H1 (cell line): ENCODE results near the gene EEF2K. TPM values are rescaled to one million over a fixed set of nuclear protein-coding genes. Genes with fewer than 3 reads are reported as not detected.

ENCODE experiments used
- CTCF ChIA-PET: fragments of 300-600 bp; sonication (Branson Sonifier 250); formaldehyde crosslinking; loops from one replicate; lab custom pipeline; 2021; ENCODE audit not compliant: partially characterized antibody; lab: Charles Lee
- POLR2A ChIA-PET: fragments of 300-600 bp; sonication (Branson Sonifier 250); formaldehyde crosslinking; loops from one replicate; lab custom pipeline; 2021; ENCODE audit warnings: inconsistent platforms; ENCODE audit not compliant: partially characterized antibody; lab: Charles Lee
- DNase-seq, 2 experiments: peaks; one replicate each; pipeline versions ENCODE4 v3.0.0 to v3.0.0-alpha.2; 2010 to 2022; ENCODE audit warnings: low spot score in 2 of 2, low read depth in 1 of 2, mixed read lengths in 1 of 2
- FAIRE-seq: peaks from 2 replicates; lab custom pipeline; 2011; peaks lifted over from hg19 to GRCh38; lab: Jason Lieb, UNC
- H2AFZ ChIP-seq: 2 replicates; pipeline ENCODE4 v1.8.1; 2012; ENCODE audit warnings: low read length, inconsistent platforms
- H2AK5ac ChIP-seq: 2 replicates; pipeline ENCODE4 v1.6.1; 2013; ENCODE audit warnings: low read depth, low read length
- H2BK120ac ChIP-seq: replicated peaks from 2 replicates; pipeline ENCODE3; 2013; ENCODE audit warnings: low read depth, low read length, inconsistent platforms
- H2BK12ac ChIP-seq: 2 replicates; pipeline ENCODE4 v1.6.1; 2013; ENCODE audit warnings: low read depth, low read length
- H2BK15ac ChIP-seq: 2 replicates; pipeline ENCODE4 v1.6.1; 2013; ENCODE audit warnings: low read length
- H2BK20ac ChIP-seq: 2 replicates; pipeline ENCODE4 v1.6.1; 2013; ENCODE audit warnings: low read length
- H2BK5ac ChIP-seq: 2 replicates; pipeline ENCODE4 v1.6.1; 2013; ENCODE audit warnings: low read depth, low read length
- H3K14ac ChIP-seq: 2 replicates; pipeline ENCODE4 v1.6.1; 2013; ENCODE audit warnings: inconsistent platforms; ENCODE audit not compliant: insufficient read length
- H3K18ac ChIP-seq: 2 replicates; pipeline ENCODE4 v1.6.1; 2013; ENCODE audit warnings: low read length; ENCODE audit errors: extremely low read depth
- H3K23ac ChIP-seq: 2 replicates; pipeline ENCODE4 v1.6.1; 2013; ENCODE audit warnings: inconsistent platforms; ENCODE audit not compliant: insufficient read length
- H3K23me2 ChIP-seq: 2 replicates; pipeline ENCODE4 v1.6.1; 2013; ENCODE audit warnings: low read depth, low read length
- H3K27ac ChIP-seq: 2 replicates; pipeline ENCODE4 v1.6.1; 2011; ENCODE audit warnings: low read depth, low read length, inconsistent platforms
- H3K27me3 ChIP-seq, 4 experiments: replicated peaks in 1 of 4; 1 replicate in 1 of 4; 2 replicates in 3 of 4; pipeline versions ENCODE4 v1.6.1 to v1.8.1; 2011 to 2013; ENCODE audit warnings: low read length in 3 of 4, mild to moderate bottlenecking in 3 of 4, inconsistent platforms in 2 of 4, mixed read lengths in 2 of 4, moderate library complexity in 1 of 4; ENCODE audit not compliant: control insufficient read depth in 3 of 4, insufficient read depth in 3 of 4; ENCODE audit errors: extremely low read depth in 1 of 4
- H3K36me3 ChIP-seq, 4 experiments: 2 replicates each; pipeline versions ENCODE4 v1.6.1 to v1.8.1; 2011 to 2013; ENCODE audit warnings: mild to moderate bottlenecking in 4 of 4, low read length in 3 of 4, moderate library complexity in 2 of 4, control low read depth in 1 of 4, inconsistent platforms in 1 of 4; ENCODE audit not compliant: insufficient read depth in 4 of 4, control insufficient read depth in 2 of 4
- H3K4ac ChIP-seq: replicated peaks from 2 replicates; pipeline ENCODE3; 2013; ENCODE audit warnings: low read length, low read depth, mixed read lengths, inconsistent platforms; ENCODE audit not compliant: insufficient read length
- H3K4me1 ChIP-seq, 4 experiments: replicated peaks in 1 of 4; 1 replicate in 1 of 4; 2 replicates in 3 of 4; pipeline versions ENCODE4 v1.6.1 to v1.8.1; 2011 to 2013; ENCODE audit warnings: low read length in 3 of 4, inconsistent platforms in 2 of 4, mixed read lengths in 1 of 4; ENCODE audit not compliant: insufficient read depth in 4 of 4, control insufficient read depth in 3 of 4
- H3K4me2 ChIP-seq, 2 experiments: 2 replicates each; pipeline versions ENCODE4 v1.6.1 to v1.8.1; 2011 to 2013; ENCODE audit warnings: low read depth in 2 of 2, low read length in 2 of 2, control low read depth in 1 of 2, inconsistent platforms in 1 of 2, mild to moderate bottlenecking in 1 of 2; ENCODE audit not compliant: insufficient read depth in 1 of 2
- H3K4me3 ChIP-seq, 4 experiments: fragments of 200-600, 300-600 bp in 1 of 4; sonication (generic), shearing (Covaris generic), sonication (Bioruptor Twin) in 1 of 4; 2 replicates each; pipeline versions ENCODE4 v1.5.1 to v1.8.1; 2011 to 2016; ENCODE audit warnings: low read length in 4 of 4, low read depth in 3 of 4, control low read depth in 2 of 4, inconsistent platforms in 2 of 4, mild to moderate bottlenecking in 2 of 4, mixed read lengths in 1 of 4, moderate library complexity in 1 of 4; ENCODE audit not compliant: insufficient read depth in 2 of 4; ENCODE audit errors: extremely low read depth in 1 of 4
- H3K56ac ChIP-seq: replicated peaks from 2 replicates; pipeline ENCODE3; 2013; ENCODE audit warnings: low read depth, mild to moderate bottlenecking, mixed read lengths, low read length, inconsistent platforms; ENCODE audit not compliant: insufficient read length
- H3K79me1 ChIP-seq: 2 replicates; pipeline ENCODE4 v1.6.1; 2013; ENCODE audit warnings: low read depth, low read length, control low read depth
- H3K79me2 ChIP-seq, 2 experiments: 2 replicates each; pipeline versions ENCODE4 v1.6.1 to v1.8.1; 2012 to 2013; ENCODE audit warnings: low read length in 2 of 2, mild to moderate bottlenecking in 2 of 2, inconsistent platforms in 1 of 2; ENCODE audit not compliant: insufficient read depth in 2 of 2, control insufficient read depth in 1 of 2
- H3K9ac ChIP-seq, 4 experiments: replicated peaks in 1 of 4; 1 replicate in 1 of 4; 2 replicates in 3 of 4; pipeline versions ENCODE4 v1.6.1 to v1.8.1; 2011 to 2013; ENCODE audit warnings: low read depth in 3 of 4, low read length in 3 of 4, control low read depth in 2 of 4, mild to moderate bottlenecking in 2 of 4, moderate library complexity in 2 of 4, inconsistent platforms in 1 of 4; ENCODE audit errors: extremely low read depth in 1 of 4
- H3K9me3 ChIP-seq, 2 experiments: 2 replicates each; pipeline versions ENCODE4 v1.6.1 to v1.8.1; 2012 to 2013; ENCODE audit warnings: mild to moderate bottlenecking in 2 of 2, moderate library complexity in 2 of 2, control low read depth in 1 of 2, inconsistent platforms in 1 of 2, low read depth in 1 of 2, low read length in 1 of 2, mixed read lengths in 1 of 2; ENCODE audit not compliant: insufficient read depth in 2 of 2
- H4K20me1 ChIP-seq, 2 experiments: replicated peaks in 1 of 2; 2 replicates each; pipeline versions ENCODE3 to v1.8.1; 2011 to 2013; ENCODE audit warnings: inconsistent platforms in 2 of 2, low read length in 2 of 2, mild to moderate bottlenecking in 1 of 2; ENCODE audit not compliant: insufficient read depth in 2 of 2, control insufficient read depth in 1 of 2
- H4K5ac ChIP-seq: 2 replicates; pipeline ENCODE4 v1.6.1; 2013; ENCODE audit warnings: low read length, low read depth, mixed read lengths, inconsistent platforms; ENCODE audit not compliant: insufficient read length
- H4K8ac ChIP-seq: 2 replicates; pipeline ENCODE4 v1.8.0; 2013; ENCODE audit warnings: mild to moderate bottlenecking, moderate library complexity, low read length, inconsistent platforms; ENCODE audit not compliant: insufficient read depth; ENCODE audit errors: extremely low read depth
- H4K91ac ChIP-seq: replicated peaks from 2 replicates; pipeline ENCODE3; 2013; ENCODE audit warnings: low read length, mixed read lengths, inconsistent platforms; ENCODE audit not compliant: insufficient read length
- CBX5 ChIP-seq: fragments of 300-800, 300-1000 bp; sonication (generic); IDR thresholded peaks from 2 replicates; pipeline ENCODE4 v1.7.1; 2016; ENCODE audit warnings: antibody characterized with exemption, low read length, low read depth
- FOSL1 ChIP-seq: IDR thresholded peaks from 2 replicates; pipeline ENCODE4 v1.6.1; 2011; ENCODE audit warnings: mild to moderate bottlenecking, low read depth, low read length, moderate library complexity; ENCODE audit not compliant: insufficient read depth
- MAFK ChIP-seq: IDR thresholded peaks from 2 replicates; pipeline ENCODE4 v1.6.1; 2012; ENCODE audit warnings: low read depth, mild to moderate bottlenecking, improper control_type of control experiment, low read length
- WGBS, 2 experiments: shearing (Covaris generic) in 1 of 2; methylation state at CpG; one replicate each; pipeline versions ENCODE4 v1.1.6 to v1.1.7; 2013 to 2015; ENCODE audit warnings: low lambda C conversion rate in 2 of 2, mixed read lengths in 2 of 2, inconsistent platforms in 1 of 2, low coverage in 1 of 2, missing lambda C conversion rate in 1 of 2; ENCODE audit not compliant: insufficient replicate concordance in 2 of 2, insufficient coverage in 1 of 2, insufficient read length in 1 of 2; ENCODE audit errors: extremely low coverage in 1 of 2, missing lambda C conversion rate in 1 of 2; 5-methylcytosine and 5-hydroxymethylcytosine counted together
- polyA plus RNA-seq, 7 experiments: library from polyadenylated mRNA; depleted of rRNA in 3 of 7; stranded (reverse) in 5 of 7; unstranded in 2 of 7; fragments of >200 nt in 5 of 7; fragments of 200-250 nt in 2 of 7; gene quantifications; 1 replicate in 5 of 7; 2 replicates in 1 of 7; 4 replicates in 1 of 7; pipeline versions ENCODE4 v1.2.1 to v1.2.3, GENCODE V29; 2011 to 2013; ENCODE audit warnings: missing spikeins in 2 of 7, mixed read lengths in 2 of 7
- total RNA-seq: library from RNA; stranded (reverse); fragmentation: NEBNext Ultra II Directional; extraction: Animal tissue kit (Norgen Biotek cat#: 25700); gene quantifications from 2 replicates; pipeline ENCODE4 v1.2.1, GENCODE V29; 2021

EEF2K gene
- total and polyA plus RNA-seq, 2 of the 8 experiments (the other 6 are each of a cell fraction or from before 2014, with no cell fraction given) = 14.9 to 30.2 TPM

DNA sequence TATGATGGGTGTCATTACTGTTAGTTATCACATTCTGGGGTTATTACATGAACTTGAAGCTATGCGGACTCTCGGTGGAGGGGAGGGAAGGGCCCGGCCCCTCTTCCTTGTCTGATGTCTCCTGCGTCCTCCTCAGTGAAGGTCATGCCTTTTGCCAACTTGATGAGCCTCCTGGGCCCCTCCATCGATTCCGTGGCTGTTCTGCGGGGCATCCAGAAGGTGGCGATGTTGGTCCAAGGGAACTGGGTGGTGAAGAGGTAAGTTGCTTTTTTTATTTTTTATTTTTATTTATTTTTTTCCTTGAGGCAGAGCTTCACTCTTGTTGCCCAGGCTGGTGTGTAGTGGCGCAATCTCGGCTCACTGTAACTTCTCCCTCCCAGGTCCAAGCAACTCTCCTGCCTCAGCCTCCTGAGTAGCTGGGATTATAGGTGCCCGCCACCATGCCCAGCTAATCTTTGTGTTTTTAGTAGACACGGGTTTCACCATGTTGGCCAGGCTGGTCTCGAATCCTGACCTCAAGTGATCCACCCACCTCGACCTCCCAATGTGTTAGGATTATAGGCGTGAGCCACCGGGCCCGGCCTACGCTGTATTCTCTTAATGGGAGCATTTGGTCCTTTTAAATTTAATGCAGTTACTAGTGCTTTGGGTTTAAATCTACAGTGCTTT is 112.7 kb downstream of the EEF2K start:
- Histone ChIP-seq H3K27ac (no peak overlapping the region), H4K20me1 (peaks cover 0 to 8% of the 10 kb centered on the region in 2 experiments), H2BK5ac (no peak overlapping the region), H2AFZ (no peak overlapping the region), H3K56ac (no peak overlapping the region), H3K36me3 (peaks cover 10 to 37% (median 32%) of the 10 kb centered on the region in 4 experiments; a peak in 6 of 8 replicates), H3K18ac (no peak overlapping the region), H3K27me3 (no peaks in the 10 kb centered on the region), H3K23ac (no peak overlapping the region), H2BK120ac (no peak overlapping the region), H2BK20ac (no peak overlapping the region), H2AK5ac (no peak overlapping the region), H3K79me1 (peaks cover 4% of the 10 kb centered on the region; the same call in 1 of the 2 replicates), H4K5ac (no peak overlapping the region), H3K9me3 (no peaks in the 10 kb centered on the region), H3K14ac (no peak overlapping the region), H4K8ac (no peak overlapping the region), H3K4me3 (no peak overlapping the region), H2BK15ac (no peak overlapping the region), H2BK12ac (no peak overlapping the region), H3K4me1 (peaks cover 0 to 3% (median under 1%) of the 10 kb centered on the region in 4 experiments; a peak in 2 of 7 replicates), H3K9ac (no peak overlapping the region), H3K23me2 (no peaks in the 10 kb centered on the region), H4K91ac (no peak overlapping the region), H3K4me2 (no peak overlapping the region), H3K79me2 (peaks cover 0 to 13% of the 10 kb centered on the region in 2 experiments; a peak in 1 of 4 replicates), H3K4ac (no peak overlapping the region)
- DNase-seq (peak in 1 of 2 experiments; percentile 90), FAIRE-seq (no peak)
- ChIA-PET CTCF (interaction anchor here (0.7 to 4.5 kb wide), 23 partner anchors 8 to 1286 kb away, joined by 3 to 21 read pairs (median 4); no protein-coding TSS in a partner anchor), POLR2A (interaction anchor here (0.6 kb wide), 1 partner anchor 993 kb away, joined by 4 read pairs; no protein-coding TSS in a partner anchor)
- 84% methylated on average over 18 of the region's 18 CpGs; no CpG with 5 or more reads in 1 of the 2 experiments for WGBS, 2 experiments
- no peak for TF ChIP-seq FOSL1
- no peak for TF ChIP-seq MAFK
- TF ChIP-seq CBX5 = no peak
